HG03196 (cell line): ENCODE data around the gene TTC7B.

Source experiments
- ATAC-seq: cut with Tn5 transposase; IDR thresholded peaks from one replicate; pipeline ENCODE4 v1.9.1; 2021; ENCODE audit not compliant: unreplicated experiment

The TTC7B gene

GRCh38 chr14:90715495-90715894 lies 100.7 kb downstream of the TTC7B start:
- no peak for ATAC-seq

GRCh38 chr14:90714811-90715210 lies 101.4 kb downstream of the TTC7B start:
- no peak for ATAC-seq

GRCh38 chr14:90704738-90705392 lies 111.4 kb downstream of the TTC7B start:
- ATAC-seq: no peak

- no peak for ATAC-seq
These were observed 112.1 kb downstream of the TTC7B start for GRCh38 chr14:90703841-90704737.

- ATAC-seq: no peak
These were observed 115.1 kb downstream of the TTC7B start for GRCh38 chr14:90700933-90701776.

- ATAC-seq: no peak
These were observed 117.2 kb downstream of the TTC7B start for GRCh38 chr14:90699016-90699415.

GRCh38 chr14:90698379-90698869 lies 117.8 kb downstream of the TTC7B start:
- no peak for ATAC-seq

GRCh38 chr14:90697577-90698206 lies 118.5 kb downstream of the TTC7B start:
- peak; percentile 75 for ATAC-seq

GRCh38 chr14:90697132-90697531 lies 119.1 kb downstream of the TTC7B start:
- no peak for ATAC-seq

GRCh38 chr14:90696720-90697119 lies 119.5 kb downstream of the TTC7B start:
- ATAC-seq: no peak

GRCh38 chr14:90695997-90696660 lies 120.1 kb downstream of the TTC7B start:
- ATAC-seq: no peak

- ATAC-seq: no peak
These were observed 122.8 kb downstream of the TTC7B start for GRCh38 chr14:90693413-90693812.

GRCh38 chr14:90692826-90693225 lies 123.4 kb downstream of the TTC7B start:
- ATAC-seq: no peak

GRCh38 chr14:90692061-90692460 lies 124.2 kb downstream of the TTC7B start:
- ATAC-seq: no peak

- ATAC-seq: no peak
These were observed 124.6 kb downstream of the TTC7B start for GRCh38 chr14:90691627-90692026.

GRCh38 chr14:90687680-90688079 lies 128.6 kb downstream of the TTC7B start:
- no peak for ATAC-seq

- no peak for ATAC-seq
These were observed 133.6 kb downstream of the TTC7B start for GRCh38 chr14:90682615-90683014.

GRCh38 chr14:90681929-90682328 lies 134.3 kb downstream of the TTC7B start:
- ATAC-seq: no peak

GRCh38 chr14:90678846-90679362 lies 137.3 kb downstream of the TTC7B start:
- ATAC-seq: no peak

GRCh38 chr14:90678420-90678819 lies 137.8 kb downstream of the TTC7B start:
- no peak for ATAC-seq
